GM19452 (cell line): ENCODE measurements around the gene ZNF605.
"Not testable (repeated sequence)": the region's sequence is repeated elsewhere in the genome, so short reads cannot be mapped to it uniquely, and the experiment has no call there.

Experiments used
- ATAC-seq: cut with Tn5 transposase; IDR thresholded peaks from one replicate; pipeline ENCODE4 v1.9.1; 2021; ENCODE audit not compliant: unreplicated experiment

The ZNF605 gene

GRCh38 chr12:132956011-132956788, at the start of gene ZNF605:
Gene ZNF605, minus strand, starts transcription at chr12:132956306. Its CDS starts 10,671 bp downstream, at chr12:132945635.
- ATAC-seq, result peak; percentile 93

GRCh38 chr12:132998741-132999140, 42.6 kb upstream of the ZNF605 start:
- no peak for ATAC-seq

- ATAC-seq, result no peak
These were observed 30.7 kb upstream of the ZNF605 start for GRCh38 chr12:132986885-132987225.

GRCh38 chr12:132986001-132986884, 30.1 kb upstream of the ZNF605 start, which contains the start of gene ZNF26:
Gene ZNF26, plus strand, starts transcription at chr12:132986367. Its CDS starts 474 bp downstream, at chr12:132986841.
- peak; percentile 95 for ATAC-seq

- not testable (repeated sequence) for ATAC-seq
These were observed 20.8 kb upstream of the ZNF605 start for GRCh38 chr12:132976870-132977269.

- no peak for ATAC-seq
These were observed 16.3 kb upstream of the ZNF605 start for GRCh38 chr12:132972374-132972773.

GRCh38 chr12:132967736-132968135, 11.6 kb upstream of the ZNF605 start:
- no peak for ATAC-seq

- ATAC-seq, result no peak
These were observed 10.7 kb upstream of the ZNF605 start for GRCh38 chr12:132966676-132967415.

GRCh38 chr12:132965796-132966195, 9.7 kb upstream of the ZNF605 start:
- no peak for ATAC-seq

- ATAC-seq, result not testable (repeated sequence)
These were observed 7.8 kb upstream of the ZNF605 start for GRCh38 chr12:132963947-132964346.

GRCh38 chr12:132961790-132962189, 5.7 kb upstream of the ZNF605 start:
- not testable (repeated sequence) for ATAC-seq

GRCh38 chr12:132955094-132956010, 754 bp downstream of the ZNF605 start:
- peak; percentile 17 for ATAC-seq

GRCh38 chr12:132954471-132955048, 1.5 kb downstream of the ZNF605 start:
- ATAC-seq, result no peak

GRCh38 chr12:132953771-132954170, 2.3 kb downstream of the ZNF605 start:
- ATAC-seq, result no peak

- ATAC-seq, result no peak
These were observed 3.0 kb downstream of the ZNF605 start for GRCh38 chr12:132953163-132953425.

- no peak for ATAC-seq
These were observed 3.5 kb downstream of the ZNF605 start for GRCh38 chr12:132952371-132953162.

- no peak for ATAC-seq
These were observed 4.5 kb downstream of the ZNF605 start for GRCh38 chr12:132951649-132952048.

GRCh38 chr12:132950844-132951535, 5.1 kb downstream of the ZNF605 start:
- ATAC-seq, result no peak
